B cell (primary cell): ENCODE results near the gene TANK. TPM values are rescaled to one million over a fixed set of nuclear protein-coding genes. Genes with fewer than 3 reads are reported as not detected.
A peak's percentile ranks its signal among the peaks of the same experiment; 100 is the strongest.

Experiments used
- ATAC-seq: fragments of 200-7000 bp; cut with Tn5 transposase; one replicate; pipeline ENCODE4 v1.10.0; 2021; ENCODE audit warnings: low read depth, mild to moderate bottlenecking, moderate number of reproducible peaks, moderate library complexity
- CTCF ChIA-PET: fragments of 350-600 bp; sonication (Branson Sonifier 250); formaldehyde crosslinking; loops from one replicate; lab custom pipeline; 2021; ENCODE audit warnings: antibody characterized with exemption, inconsistent platforms; lab: Charles Lee
- POLR2A ChIA-PET: fragments of 350-600 bp; sonication (Branson Sonifier 250); formaldehyde crosslinking; loops from one replicate; lab custom pipeline; 2021; ENCODE audit warnings: antibody characterized with exemption; lab: Charles Lee
- DNase-seq: peaks from one replicate; pipeline ENCODE4 v3.0.0; 2013
- H2AFZ ChIP-seq: 2 replicates; pipeline ENCODE4 v1.6.1; 2012; ENCODE audit warnings: mild to moderate bottlenecking, low read depth, low read length; ENCODE audit not compliant: insufficient read depth, poor library complexity, severe bottlenecking
- H3K27ac ChIP-seq, 2 donors: 1 replicate in 1 of 2; 2 replicates in 1 of 2; pipeline ENCODE4 v1.5.1; 2012 to 2013; ENCODE audit warnings: low read length in 2 of 2, mild to moderate bottlenecking in 2 of 2, moderate library complexity in 1 of 2
- H3K27me3 ChIP-seq, 4 experiments: fragments of 200-600 bp in 1 of 4; sonication (generic) in 1 of 4; replicated peaks in 1 of 4; 1 replicate in 2 of 4; 2 replicates in 2 of 4; pipeline versions ENCODE4 v1.6.1 to v1.7.0; 2013 to 2016; ENCODE audit warnings: low read length in 3 of 4, mild to moderate bottlenecking in 2 of 4, mixed read lengths in 1 of 4, moderate library complexity in 1 of 4; ENCODE audit not compliant: insufficient read depth in 4 of 4, control insufficient read depth in 3 of 4; ENCODE audit errors: control extremely low read depth in 1 of 4
- H3K36me3 ChIP-seq, 2 experiments: replicated peaks in 1 of 2; 1 replicate in 1 of 2; 2 replicates in 1 of 2; pipeline versions ENCODE4 v1.6.1 to v1.7.1; 2013; ENCODE audit warnings: low read length in 1 of 2; ENCODE audit not compliant: insufficient read depth in 2 of 2, control insufficient read depth in 1 of 2; ENCODE audit errors: control extremely low read depth in 1 of 2, extremely low read depth in 1 of 2
- H3K4me1 ChIP-seq, 2 donors: fragments of 200-600 bp in 1 of 2; sonication (generic) in 1 of 2; 1 replicate in 1 of 2; 2 replicates in 1 of 2; pipeline versions ENCODE4 v1.5.1 to v1.6.1; 2013 to 2017; ENCODE audit warnings: low read length in 2 of 2; ENCODE audit not compliant: control insufficient read depth in 2 of 2, insufficient read depth in 2 of 2
- H3K4me2 ChIP-seq: replicated peaks from 2 replicates; pipeline ENCODE3; 2012; ENCODE audit warnings: mild to moderate bottlenecking, low read depth, low read length; ENCODE audit not compliant: poor library complexity, severe bottlenecking
- H3K4me3 ChIP-seq, 5 experiments: fragments of 200-600 bp in 1 of 5; sonication (generic) in 1 of 5; 1 replicate in 3 of 5; 2 replicates in 2 of 5; pipeline versions ENCODE4 v1.5.1 to v1.7.0; 2011 to 2016; ENCODE audit warnings: low read length in 4 of 5, mild to moderate bottlenecking in 4 of 5, low read depth in 2 of 5, control low read depth in 1 of 5, moderate library complexity in 1 of 5; ENCODE audit not compliant: insufficient read depth in 1 of 5; ENCODE audit errors: control extremely low read depth in 1 of 5, extremely low read depth in 1 of 5
- H3K79me2 ChIP-seq: fragments of 200-600 bp; sonication (generic); one replicate; pipeline ENCODE4 v1.6.0; 2016; ENCODE audit warnings: low read length; ENCODE audit not compliant: control insufficient read depth, insufficient read depth
- H3K9ac ChIP-seq: fragments of 200-600 bp; sonication (generic); 2 replicates; pipeline ENCODE4 v1.6.1; 2017; ENCODE audit warnings: mild to moderate bottlenecking, low read length, moderate library complexity
- H3K9me3 ChIP-seq, 3 donors: one replicate each; pipeline versions ENCODE4 v1.6.1 to v1.7.1; 2013; ENCODE audit warnings: low read length in 2 of 3; ENCODE audit not compliant: control insufficient read depth in 2 of 3, insufficient read depth in 1 of 3; ENCODE audit errors: control extremely low read depth in 1 of 3
- H4K20me1 ChIP-seq: 2 replicates; pipeline ENCODE4 v1.6.0; 2012; ENCODE audit warnings: mild to moderate bottlenecking, low read length; ENCODE audit not compliant: insufficient read depth, control insufficient read depth, poor library complexity, severe bottlenecking
- H3K27ac Mint-ChIP-seq: one replicate; pipeline ENCODE4 v1.8.0; 2021; ENCODE audit warnings: mixed read lengths
- H3K27me3 Mint-ChIP-seq: one replicate; pipeline ENCODE4 v1.8.0; 2021; ENCODE audit warnings: mixed read lengths
- H3K4me1 Mint-ChIP-seq: one replicate; pipeline ENCODE4 v1.8.0; 2021; ENCODE audit warnings: mixed read lengths
- H3K4me3 Mint-ChIP-seq: one replicate; pipeline ENCODE4 v1.8.0; 2021; ENCODE audit warnings: mixed read lengths
- H3K9me3 Mint-ChIP-seq: one replicate; pipeline ENCODE4 v1.8.0; 2022; ENCODE audit warnings: mixed read lengths; ENCODE audit not compliant: insufficient read depth
- CTCF ChIP-seq: fragments of 200-600 bp; IDR thresholded peaks from one replicate; pipeline ENCODE4 v1.8.0; 2022; ENCODE audit warnings: antibody characterized with exemption, mild to moderate bottlenecking
- EZH2 ChIP-seq: IDR thresholded peaks from 2 replicates; pipeline ENCODE4 v1.6.1; 2012; ENCODE audit warnings: borderline replicate concordance, low read depth, mild to moderate bottlenecking, moderate library complexity, low read length; ENCODE audit not compliant: insufficient read depth, poor library complexity, severe bottlenecking
- WGBS: methylation state at CpG from one replicate; pipeline ENCODE4 v1.1.5; 2013; ENCODE audit warnings: missing lambda C conversion rate; ENCODE audit not compliant: insufficient coverage; 5-methylcytosine and 5-hydroxymethylcytosine counted together
- intact Hi-C: fragments of 100-400 bp; cut with micrococcal nuclease; formaldehyde crosslinking; loops from one replicate; pipeline ENCODE4 v1.10.0; 2022
- polyA plus RNA-seq: library from polyadenylated mRNA; depleted of rRNA; stranded (reverse); fragments of >200 nt; gene quantifications from 2 replicates; pipeline ENCODE4 v1.2.3, GENCODE V29; 2012
- total RNA-seq, 2 donors: library from RNA; stranded (reverse); fragments of 120-200 nt in 1 of 2; gene quantifications; 1 replicate in 1 of 2; 2 replicates in 1 of 2; pipeline versions ENCODE4 v1.2.3 to v1.2.4, GENCODE V29; 2013 to 2022

Gene TANK
- total and polyA plus RNA-seq, 2 donors (not counting 1 experiment from before 2014, with no cell fraction given), result 62.4 to 179 TPM

- peak overlapping the region; percentile 88 for H3K27ac Mint-ChIP-seq
- H3K36me3 ChIP-seq, result no peaks in the 10 kb centered on the region
- DNase-seq (peak; percentile 23), ATAC-seq (peak; percentile 28)
- no peaks in the 10 kb centered on the region for H4K20me1 ChIP-seq
- H3K4me3 Mint-ChIP-seq, result peak overlapping the region; percentile 74
- no peak for TF ChIP-seq EZH2
- no peak for TF ChIP-seq CTCF
- no peaks in the 10 kb centered on the region for H3K79me2 ChIP-seq
- WGBS, result 20% methylated on average over 1 of the region's 3 CpGs
- H2AFZ ChIP-seq, result peak overlapping the region; percentile 92
- peaks cover 63% of the 10 kb centered on the region for H3K4me1 Mint-ChIP-seq
- H3K4me3 ChIP-seq, result peak overlapping the region in 1 of 5 experiments; percentile 74
- H3K27me3 Mint-ChIP-seq, result peaks cover 10% of the 10 kb centered on the region
- peak overlapping the region in 1 of 2 donors; percentile 78 for H3K27ac ChIP-seq
- peak overlapping the region; percentile 79 for H3K9ac ChIP-seq
- H3K27me3 ChIP-seq, result peaks cover 0 to 6% (median 0%) of the 10 kb centered on the region in 4 experiments
- intact Hi-C loops, result loop anchor here (5.0 kb wide), 3 partner anchors 64 to 831 kb away; partner anchors contain the start of genes PSMD14 and TANK
- POLR2A ChIA-PET, result no interaction called here
- H3K9me3 Mint-ChIP-seq, result no peaks in the 10 kb centered on the region
- H3K4me1 ChIP-seq, result peaks cover 12 to 24% of the 10 kb centered on the region in 2 donors
- peak overlapping the region; percentile 82 for H3K4me2 ChIP-seq
- CTCF ChIA-PET, result interaction anchor here (1.0 to 2.9 kb wide), 4 partner anchors 10 to 28 kb away, joined by 3 to 11 read pairs (median 4); no protein-coding TSS in a partner anchor
- H3K9me3 ChIP-seq, result peaks cover 0 to 3% (median 0%) of the 10 kb centered on the region in 3 donors
Measured at GRCh38 chr2:161243312-161243711, 83.1 kb downstream of the TANK start.

GRCh38 chr2:161243905-161244304 is 83.7 kb downstream of the TANK start:
- Histone ChIP-seq H3K4me1 (peaks cover 9 to 24% of the 10 kb centered on the region in 2 donors), H3K79me2 (no peaks in the 10 kb centered on the region), H3K27me3 (peaks cover 0 to 6% (median 0%) of the 10 kb centered on the region in 4 experiments), H4K20me1 (no peaks in the 10 kb centered on the region), H3K36me3 (no peaks in the 10 kb centered on the region), H3K9ac (peak overlapping the region; percentile 79), H3K4me3 (peak overlapping the region in 4 of 5 experiments; percentile 47 to 74 (median 58)), H3K9me3 (peaks cover 0 to 3% (median 0%) of the 10 kb centered on the region in 3 donors), H3K4me2 (peak overlapping the region; percentile 82), H2AFZ (peak overlapping the region; percentile 92), H3K27ac (peak overlapping the region; percentile 57 to 78)
- Mint-ChIP-seq H3K9me3 (no peaks in the 10 kb centered on the region), H3K27ac (peak overlapping the region; percentile 75), H3K4me1 (peaks cover 60% of the 10 kb centered on the region), H3K27me3 (peaks cover 10% of the 10 kb centered on the region), H3K4me3 (peak overlapping the region; percentile 89)
- ATAC-seq (no peak), DNase-seq (peak; percentile 22)
- WGBS, result 50% methylated on average over 3 of the region's 5 CpGs
- TF ChIP-seq CTCF, result no peak
- no peak for TF ChIP-seq EZH2
- POLR2A ChIA-PET, result no interaction called here
- intact Hi-C loops, result loop anchor here (5.0 kb wide), 3 partner anchors 63 to 832 kb away; partner anchors contain the start of genes PSMD14 and TANK
- CTCF ChIA-PET, result interaction anchor here (1.0 to 2.9 kb wide), 3 partner anchors 10 to 25 kb away, joined by 3 to 11 read pairs (median 4); no protein-coding TSS in a partner anchor
